ENCODE measurements around the gene AUTS2.

GRCh38 chr7:69949122-69949521 is 350.8 kb downstream of the AUTS2 start:
- TF ChIP-seq POLR2AphosphoS5 (IDR thresholded peaks at IDR 0.05) (no peak), EP300 (IDR thresholded peaks at IDR 0.05) (no peak), POLR2A (IDR thresholded peaks at IDR 0.05) (no peak), CTCF (IDR thresholded peaks at IDR 0.05) (no peak)
